ENCODE measurements around the gene LYPLAL1. TPM values are rescaled to one million over a fixed set of nuclear protein-coding genes. Genes with fewer than 3 reads are reported as not detected.
A peak's percentile ranks its signal among the peaks of the same experiment; 100 is the strongest.

Gene LYPLAL1
- total RNA-seq, 1 experiment from 2014 or later, result 57.6 TPM

- no peak for TF ChIP-seq CTCF (IDR thresholded peaks at IDR 0.05; ENCODE audit: unreplicated experiment)
- intact Hi-C loops (cut with micrococcal nuclease; ENCODE audit: unreplicated experiment), result loop anchor here (10.0 kb wide), 1 partner anchor 468 kb away; no protein-coding TSS in a partner anchor
- DNase-seq, result no peak
- Mint-ChIP-seq H3K27ac (ENCODE audit: unreplicated experiment) (no peak overlapping the region), H3K36me3 (ENCODE audit: insufficient read depth, unreplicated experiment) (peaks cover 23% of the 10 kb centered on the region), H3K4me3 (ENCODE audit: low read depth, unreplicated experiment) (no peak overlapping the region), H3K9me3 (ENCODE audit: low read depth, unreplicated experiment) (no peaks in the 10 kb centered on the region), H3K4me1 (ENCODE audit: low read depth, unreplicated experiment) (peaks cover 29% of the 10 kb centered on the region), H3K27me3 (ENCODE audit: unreplicated experiment) (no peaks in the 10 kb centered on the region)
- no TSS peak for BruUV-seq (replicated peaks)
- CTCF ChIA-PET, result no interaction called here
Observed at GRCh38 chr1:219172821-219173220, 857 bp upstream of the LYPLAL1 start.

GRCh38 chr1:219173434-219173757 lies 282 bp upstream of the LYPLAL1 start:
- Mint-ChIP-seq H3K4me3 (ENCODE audit: low read depth, unreplicated experiment) (peak overlapping the region; percentile 80), H3K4me1 (ENCODE audit: low read depth, unreplicated experiment) (peaks cover 34% of the 10 kb centered on the region)

GRCh38 chr1:219174460-219175211 lies 958 bp downstream of the LYPLAL1 start:
- H3K36me3 Mint-ChIP-seq (ENCODE audit: insufficient read depth, unreplicated experiment), result peaks cover 29% of the 10 kb centered on the region
- TF ChIP-seq CTCF (IDR thresholded peaks at IDR 0.05; ENCODE audit: unreplicated experiment), result no peak
- CTCF ChIA-PET, result interaction anchor here (0.5 to 1.0 kb wide), 2 partner anchors 14 to 181 kb away, joined by 3 read pairs; no protein-coding TSS in a partner anchor
- intact Hi-C loops (cut with micrococcal nuclease; ENCODE audit: unreplicated experiment), result loop anchor here (2.0 to 10.0 kb wide), 2 partner anchors 86 to 470 kb away; no protein-coding TSS in a partner anchor
- no peaks in the 10 kb centered on the region for H3K9me3 Mint-ChIP-seq (ENCODE audit: low read depth, unreplicated experiment)
- H3K4me3 Mint-ChIP-seq (ENCODE audit: low read depth, unreplicated experiment), result peak overlapping the region; percentile 80
- DNase-seq, result peak; percentile 38
- H3K4me1 Mint-ChIP-seq (ENCODE audit: low read depth, unreplicated experiment), result peaks cover 38% of the 10 kb centered on the region
- TSS peak; percentile 48 for BruUV-seq (replicated peaks)
- H3K27me3 Mint-ChIP-seq (ENCODE audit: unreplicated experiment), result no peaks in the 10 kb centered on the region
- H3K27ac Mint-ChIP-seq (ENCODE audit: unreplicated experiment), result peak overlapping the region; percentile 81

More at GRCh38 chr1:219173434-219173757, 282 bp upstream of the LYPLAL1 start:
- H3K36me3 Mint-ChIP-seq (ENCODE audit: insufficient read depth, unreplicated experiment), result peaks cover 25% of the 10 kb centered on the region
- H3K9me3 Mint-ChIP-seq (ENCODE audit: low read depth, unreplicated experiment), result no peaks in the 10 kb centered on the region
- H3K27me3 Mint-ChIP-seq (ENCODE audit: unreplicated experiment), result no peaks in the 10 kb centered on the region
- TF ChIP-seq CTCF (IDR thresholded peaks at IDR 0.05; ENCODE audit: unreplicated experiment), result no peak
- intact Hi-C loops (cut with micrococcal nuclease; ENCODE audit: unreplicated experiment), result loop anchor here (10.0 kb wide), 1 partner anchor 469 kb away; no protein-coding TSS in a partner anchor
- no peak for DNase-seq
- H3K27ac Mint-ChIP-seq (ENCODE audit: unreplicated experiment), result peak overlapping the region; percentile 81
- no TSS peak for BruUV-seq (replicated peaks)
- CTCF ChIA-PET, result interaction anchor here (1.0 to 1.2 kb wide), 2 partner anchors 15 to 106 kb away, joined by 3 read pairs; no protein-coding TSS in a partner anchor

GRCh38 chr1:219175212-219175564 lies 1.5 kb downstream of the LYPLAL1 start:
- H3K4me1 Mint-ChIP-seq (ENCODE audit: low read depth, unreplicated experiment), result peaks cover 44% of the 10 kb centered on the region
- CTCF ChIA-PET, result interaction anchor here (0.5 to 1.0 kb wide), 2 partner anchors 13 to 181 kb away, joined by 3 read pairs; no protein-coding TSS in a partner anchor
- no peaks in the 10 kb centered on the region for H3K9me3 Mint-ChIP-seq (ENCODE audit: low read depth, unreplicated experiment)
- H3K4me3 Mint-ChIP-seq (ENCODE audit: low read depth, unreplicated experiment), result peak overlapping the region; percentile 80
- intact Hi-C loops (cut with micrococcal nuclease; ENCODE audit: unreplicated experiment), result loop anchor here (2.0 to 10.0 kb wide), 2 partner anchors 86 to 470 kb away; no protein-coding TSS in a partner anchor
- no TSS peak for BruUV-seq (replicated peaks)
- H3K27me3 Mint-ChIP-seq (ENCODE audit: unreplicated experiment), result no peaks in the 10 kb centered on the region
- peaks cover 35% of the 10 kb centered on the region for H3K36me3 Mint-ChIP-seq (ENCODE audit: insufficient read depth, unreplicated experiment)
- H3K27ac Mint-ChIP-seq (ENCODE audit: unreplicated experiment), result peak overlapping the region; percentile 81
- no peak for DNase-seq
- TF ChIP-seq CTCF (IDR thresholded peaks at IDR 0.05; ENCODE audit: unreplicated experiment), result no peak

Data from Calu3 (cell line).